ENCODE results near the gene RTBDN. TPM values are rescaled to one million over a fixed set of nuclear protein-coding genes. Genes with fewer than 3 reads are reported as not detected.

The RTBDN gene
- total RNA-seq, 1 experiment from 2014 or later, result 2.4 TPM

- no peaks in the 10 kb centered on the region for H3K27me3 ChIP-seq (ENCODE audit: control insufficient read depth, insufficient read depth, low read length)
- ChIA-PET POLR2A (interaction anchor here (0.6 kb wide), 3 partner anchors 12 to 112 kb away, joined by 4 to 9 read pairs (median 7); no protein-coding TSS in a partner anchor), CTCF (interaction anchor here (0.7 to 2.9 kb wide), 4 partner anchors 17 to 34 kb away, joined by 11 to 37 read pairs (median 18); no protein-coding TSS in a partner anchor)
- intact Hi-C loops (cut with micrococcal nuclease; ENCODE audit: unreplicated experiment) (no loop called here), in situ Hi-C loops (cut with HindIII; ENCODE audit: low pct_unique_long_range_greater_than_20kb, low sequenced_read_pairs) (no loop called here)
- H3K4me3 ChIP-seq (ENCODE audit: low read depth in 2 of 2, low read length in 2 of 2), result peak overlapping the region; percentile 75 to 79
- DNase-seq (ENCODE audit: low read depth, low spot score), result no peak
- peaks cover 16% of the 10 kb centered on the region for H3K4me1 ChIP-seq (ENCODE audit: control insufficient read depth, insufficient read depth, low read length)
- TF ChIP-seq TCF7L2 (IDR thresholded peaks at IDR 0.05; ENCODE audit: low read depth, low read length) (no peak), REST (IDR thresholded peaks at IDR 0.05; ENCODE audit: insufficient read depth in 1 of 2, low read depth in 2 of 2, low read length in 1 of 2) (no peak), CTCF (IDR thresholded peaks at IDR 0.05) (no peak)
- no peaks in the 10 kb centered on the region for H3K9me3 ChIP-seq (ENCODE audit: control insufficient read depth, insufficient read depth, low read depth, low read length)
- ATAC-seq, result no peak
- H3K27ac ChIP-seq (ENCODE audit: low read length), result peak overlapping the region; percentile 87
- BruUV-seq (replicated peaks), result no TSS peak
- peaks cover 2% of the 10 kb centered on the region for H3K36me3 ChIP-seq (ENCODE audit: control insufficient read depth, insufficient read depth, low read length)
These were observed 40.0 kb downstream of the RTBDN start for GRCh38 chr19:12794196-12794941.

GRCh38 chr19:12793290-12794195 lies 40.8 kb downstream of the RTBDN start:
- intact Hi-C loops (cut with micrococcal nuclease; ENCODE audit: unreplicated experiment), result no loop called here
- Histone ChIP-seq H3K4me1 (ENCODE audit: control insufficient read depth, insufficient read depth, low read length) (peaks cover 21% of the 10 kb centered on the region), H3K36me3 (ENCODE audit: control insufficient read depth, insufficient read depth, low read length) (peaks cover 2% of the 10 kb centered on the region), H3K4me3 (ENCODE audit: low read depth in 2 of 2, low read length in 2 of 2) (peak overlapping the region; percentile 75 to 79), H3K9me3 (ENCODE audit: control insufficient read depth, insufficient read depth, low read depth, low read length) (no peaks in the 10 kb centered on the region), H3K27me3 (ENCODE audit: control insufficient read depth, insufficient read depth, low read length) (no peaks in the 10 kb centered on the region), H3K27ac (ENCODE audit: low read length) (peak overlapping the region; percentile 87)
- POLR2A ChIA-PET, result interaction anchor here (0.6 to 2.8 kb wide), 3 partner anchors 16 to 112 kb away, joined by 4 to 16 read pairs (median 9); no protein-coding TSS in a partner anchor
- CTCF ChIA-PET, result interaction anchor here (0.6 to 1.1 kb wide), 3 partner anchors 27 to 42 kb away, joined by 3 to 4 read pairs (median 3); no protein-coding TSS in a partner anchor
- BruUV-seq (replicated peaks), result no TSS peak
- ATAC-seq, result peak; percentile 43
- DNase-seq (ENCODE audit: low read depth, low spot score), result no peak
- TF ChIP-seq SIN3A (IDR thresholded peaks at IDR 0.05; ENCODE audit: borderline replicate concordance, insufficient read depth, low read depth, low read length), result peak; percentile 54; the same call in 1 of the 2 replicates
- TF ChIP-seq CTCF (IDR thresholded peaks at IDR 0.05), result no peak
- TF ChIP-seq POLR2AphosphoS5 (IDR thresholded peaks at IDR 0.05; ENCODE audit: low read depth, low read length), result peak; percentile 59; the same call in 1 of the 2 replicates
- in situ Hi-C loops (cut with HindIII; ENCODE audit: low pct_unique_long_range_greater_than_20kb, low sequenced_read_pairs), result no loop called here

Data from Panc1 (cell line).